CD4-positive, alpha-beta T cell treated with Interferon alpha-2 for 1 hour (primary cell): ENCODE data around the gene WDR54.
"Not testable (repeated sequence)": the region's sequence is repeated elsewhere in the genome, so short reads cannot be mapped to it uniquely, and the experiment has no call there.

ENCODE experiments used
- DNase-seq, 2 donors: peaks; one replicate each; pipeline ENCODE4 v3.0.0-alpha.2; 2020 to 2022

The WDR54 gene

GRCh38 chr2:74458132-74458937, 36.8 kb downstream of the WDR54 start, which contains the start of gene WBP1:
Gene WBP1, plus strand, starts transcription at chr2:74458438. Its CDS starts 165 bp downstream, at chr2:74458603.
- peak; percentile 100 for DNase-seq

DNA sequence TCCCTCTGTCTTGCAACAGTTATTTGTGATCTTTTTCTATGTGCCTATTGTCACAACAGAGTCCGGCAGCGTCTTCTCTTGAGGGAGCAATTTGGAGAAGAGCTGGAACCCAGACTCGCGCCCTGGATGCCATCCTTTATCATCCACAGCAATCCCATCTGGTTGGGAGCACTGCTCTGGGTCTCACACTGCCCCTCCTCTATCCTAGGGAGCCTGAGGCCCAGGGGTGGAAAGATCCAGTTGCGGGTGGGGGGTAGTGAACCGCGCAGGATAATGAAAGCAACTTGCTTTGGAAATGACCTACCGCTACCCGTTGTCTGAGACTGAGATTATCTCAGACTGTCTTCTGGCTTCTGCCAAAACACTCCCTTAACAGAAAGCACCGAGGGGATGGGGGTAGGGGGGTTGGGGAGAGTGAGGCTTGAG, 37.4 kb downstream of the WDR54 start:
- DNase-seq, result no peak

GRCh38 chr2:74459503-74460118, 38.1 kb downstream of the WDR54 start:
- not testable (repeated sequence) for DNase-seq

GRCh38 chr2:74460187-74460586, 38.7 kb downstream of the WDR54 start:
- not testable (repeated sequence) for DNase-seq

- no peak for DNase-seq
Observed at GRCh38 chr2:74461187-74462053, 39.9 kb downstream of the WDR54 start.

DNA sequence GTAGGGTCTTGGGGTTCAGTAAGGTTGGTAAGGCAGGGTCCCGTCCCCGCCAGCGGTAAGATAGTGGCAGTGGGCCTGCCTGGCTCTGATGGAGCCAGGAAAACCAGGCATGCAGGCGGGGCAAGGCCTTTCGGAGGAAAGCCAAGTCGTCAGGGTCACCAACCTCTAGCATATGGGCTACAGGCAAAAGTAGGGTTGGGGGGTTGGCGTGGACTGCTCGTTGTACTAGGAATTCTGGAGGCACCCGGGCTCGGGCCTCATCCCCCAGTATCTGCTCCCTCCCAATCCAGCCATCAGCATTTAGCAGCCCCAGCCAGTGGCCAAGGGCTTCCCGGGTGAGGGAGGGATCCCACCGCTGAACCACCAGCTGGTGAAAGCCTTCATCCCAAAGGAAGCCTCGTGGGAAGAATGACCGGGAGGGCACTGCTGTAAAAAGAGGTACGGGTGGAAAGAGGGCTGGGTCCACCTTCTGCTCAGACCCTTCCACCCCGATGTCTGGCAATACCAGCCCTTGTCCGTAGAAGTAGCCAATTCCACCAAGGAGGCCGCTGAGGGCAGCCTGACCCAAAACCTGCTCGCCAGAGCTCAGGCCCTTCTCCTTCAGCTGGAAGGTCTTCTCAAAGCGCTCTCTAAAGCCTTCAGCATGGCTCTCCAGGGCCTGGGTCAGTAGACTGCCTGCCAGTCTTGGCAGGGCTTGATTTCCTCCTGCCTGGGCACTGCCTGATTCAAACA, 40.7 kb downstream of the WDR54 start:
- DNase-seq, result no peak

- no peak for DNase-seq
Observed at GRCh38 chr2:74462786-74463105, 41.2 kb downstream of the WDR54 start.

DNA sequence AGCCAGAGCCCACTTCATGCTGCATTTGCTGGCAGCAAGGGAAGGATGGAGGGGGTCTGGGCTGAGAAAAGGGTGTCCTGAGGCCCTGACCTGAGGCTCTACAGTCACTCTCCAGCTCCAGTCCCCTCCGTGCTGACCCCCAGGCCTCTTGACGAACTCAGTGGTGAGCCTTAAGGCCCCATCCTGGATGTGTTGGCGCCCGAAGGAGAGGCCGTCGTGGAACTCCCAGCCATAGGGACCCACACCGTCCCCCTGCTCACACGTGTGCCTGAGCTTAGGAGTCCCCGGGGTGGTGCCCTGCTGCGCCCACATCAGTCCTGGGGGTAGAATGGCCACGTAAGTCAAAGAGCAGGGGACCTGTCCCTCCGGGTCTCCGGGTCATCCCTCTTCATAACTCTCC, 42.9 kb downstream of the WDR54 start:
- DNase-seq, result no peak

GRCh38 chr2:74470742-74471141, 49.2 kb downstream of the WDR54 start:
- DNase-seq, result not testable (repeated sequence)

DNA sequence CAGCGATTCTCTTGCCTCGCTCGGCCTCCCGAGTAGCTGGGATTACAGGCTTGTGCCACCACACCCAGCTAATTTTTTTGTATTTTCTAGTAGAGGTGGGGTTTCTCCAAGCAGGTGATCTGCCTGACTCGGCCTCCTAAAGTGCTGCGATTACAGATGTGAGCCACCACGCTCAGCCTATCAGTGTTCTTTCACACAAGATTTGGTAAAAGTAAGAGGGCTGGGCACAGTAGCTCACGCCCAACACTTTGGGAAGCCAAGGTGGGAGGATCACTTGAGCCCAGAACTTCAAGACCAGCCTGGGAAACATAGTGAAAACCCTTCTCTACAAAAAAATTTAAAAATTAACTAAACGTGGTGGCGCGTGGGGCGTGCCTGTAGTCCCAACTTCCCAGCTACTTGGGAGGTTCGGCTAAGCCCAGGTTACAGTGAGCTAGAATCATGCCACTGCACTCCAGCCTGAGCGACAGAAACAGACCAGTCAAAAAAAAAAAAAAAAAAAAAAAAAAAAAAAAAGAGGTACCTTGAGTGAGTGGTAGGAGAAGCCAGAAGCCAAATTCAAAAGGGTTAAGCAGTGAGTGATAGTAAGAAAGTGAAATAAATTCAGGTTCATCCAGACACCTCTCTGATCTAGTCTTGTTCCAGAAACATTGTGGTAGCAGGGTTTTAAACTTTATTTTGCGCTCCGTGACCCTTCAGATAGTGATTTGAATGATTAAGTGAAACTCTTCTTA, 50.0 kb downstream of the WDR54 start:
- DNase-seq, result no peak

DNA sequence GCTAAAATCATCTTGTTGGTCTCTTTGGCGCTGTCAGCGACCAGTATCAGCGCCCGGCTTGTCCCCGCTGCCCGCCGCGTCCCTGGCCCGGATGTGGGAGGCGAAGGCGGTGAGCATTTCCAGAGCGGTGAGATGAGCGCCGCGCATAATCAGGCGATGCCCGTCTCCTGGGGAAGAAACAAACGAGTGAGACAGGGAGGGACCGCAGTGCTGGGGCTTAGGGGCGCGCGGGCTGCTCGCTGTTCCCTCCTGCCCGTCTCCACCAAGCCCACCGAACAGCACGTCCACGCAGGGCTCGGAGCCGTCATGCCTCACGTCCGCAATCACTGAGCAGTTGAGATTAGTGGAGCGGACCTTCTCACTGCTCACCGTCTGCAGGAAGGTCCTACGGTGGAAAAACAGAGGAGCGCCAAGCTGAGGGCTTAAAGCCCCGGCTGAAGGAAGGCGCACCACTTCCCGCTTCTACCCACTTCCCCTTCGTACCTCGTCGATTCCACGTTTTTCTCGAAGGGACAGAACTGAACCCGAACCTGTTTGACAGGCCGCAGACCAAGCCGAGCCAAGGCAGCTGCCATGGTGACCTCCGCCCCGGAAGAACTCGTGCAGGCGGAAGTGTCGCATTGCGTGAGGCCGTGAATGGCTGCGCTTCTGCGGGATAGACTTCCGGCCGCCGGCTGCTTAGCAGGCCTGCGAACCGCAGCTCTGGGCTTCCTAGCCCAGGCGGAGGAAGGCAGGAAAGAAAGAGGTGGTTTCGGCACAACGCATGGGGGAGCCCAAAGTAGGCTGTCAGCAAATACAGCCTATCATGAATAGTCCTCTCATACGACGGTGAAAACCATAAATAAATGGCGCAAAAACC, 50.8 kb downstream of the WDR54 start, which contains the start of gene MRPL53:
Gene MRPL53 (minus strand): TSS at position 595 of the 859 bp plus-strand sequence. CDS start 20 bp downstream, at position 575.
- DNase-seq, result peak; percentile 94 to 96

DNA sequence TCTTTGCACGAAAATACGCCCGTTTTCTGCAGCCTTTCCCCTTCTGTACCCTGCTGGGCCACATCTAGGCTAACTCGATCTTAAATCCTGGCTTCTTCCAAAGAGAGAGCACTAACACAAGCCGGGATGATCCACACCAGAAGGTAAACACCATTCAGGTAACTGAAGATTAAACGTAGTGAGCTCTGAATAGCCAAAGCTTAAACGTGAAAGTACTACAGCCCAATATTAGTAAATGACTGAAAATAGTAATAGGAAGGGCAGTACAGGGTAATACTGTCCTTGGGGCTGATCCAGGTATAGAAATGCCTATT, 51.4 kb downstream of the WDR54 start:
- no peak for DNase-seq

GRCh38 chr2:74474481-74474880, 53.0 kb downstream of the WDR54 start:
- no peak for DNase-seq

GRCh38 chr2:74474899-74475298, 53.4 kb downstream of the WDR54 start:
- no peak for DNase-seq
